DMS53 (cell line): ENCODE data around the gene PXN.
A peak's percentile ranks its signal among the peaks of the same experiment; 100 is the strongest.
"Not testable (repeated sequence)": the region's sequence is repeated elsewhere in the genome, so short reads cannot be mapped to it uniquely, and the experiment has no call there.

ENCODE experiments used
- DNase-seq: peaks from one replicate; lab custom pipeline; 2025; lab: John Stamatoyannopoulos, UW

Gene PXN

DNA sequence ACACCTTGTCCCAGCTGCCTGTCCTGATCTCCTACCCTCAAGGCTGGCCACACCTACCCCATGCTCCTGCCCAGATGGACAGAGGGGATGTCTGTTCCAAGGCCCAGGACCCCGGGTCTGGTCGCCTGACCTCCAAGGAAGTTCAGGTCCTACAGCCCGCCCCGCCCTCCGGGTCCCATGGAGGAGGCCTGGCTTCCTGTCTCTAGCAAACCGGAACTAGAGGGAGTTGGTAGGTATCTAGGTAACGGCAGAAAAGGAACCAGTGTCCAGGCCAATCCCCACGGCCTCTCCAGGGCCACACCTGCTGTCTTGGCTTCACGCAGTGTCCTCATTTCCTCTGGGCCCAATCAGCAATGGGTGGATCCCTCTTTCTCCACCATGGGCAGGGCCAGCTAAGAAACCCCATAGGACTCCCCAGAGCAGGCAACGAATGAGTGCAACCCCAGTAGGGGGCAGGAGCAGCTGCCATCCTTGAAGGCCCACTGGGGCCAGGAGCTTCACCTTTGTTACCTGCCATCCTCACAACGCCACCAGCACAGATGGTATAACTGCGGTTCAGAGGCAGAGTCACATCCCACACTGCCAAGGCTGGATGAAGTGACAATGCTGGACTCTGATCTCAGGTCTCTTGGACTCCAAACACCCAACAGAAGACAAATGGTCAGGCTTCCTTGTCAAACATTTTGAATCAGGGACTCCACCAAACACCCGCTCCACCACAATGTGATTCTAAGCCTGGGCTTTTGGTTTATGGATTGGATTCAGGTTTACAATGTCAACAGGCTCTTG lies 39.5 kb downstream of the PXN start:
- DNase-seq: no peak

DNA sequence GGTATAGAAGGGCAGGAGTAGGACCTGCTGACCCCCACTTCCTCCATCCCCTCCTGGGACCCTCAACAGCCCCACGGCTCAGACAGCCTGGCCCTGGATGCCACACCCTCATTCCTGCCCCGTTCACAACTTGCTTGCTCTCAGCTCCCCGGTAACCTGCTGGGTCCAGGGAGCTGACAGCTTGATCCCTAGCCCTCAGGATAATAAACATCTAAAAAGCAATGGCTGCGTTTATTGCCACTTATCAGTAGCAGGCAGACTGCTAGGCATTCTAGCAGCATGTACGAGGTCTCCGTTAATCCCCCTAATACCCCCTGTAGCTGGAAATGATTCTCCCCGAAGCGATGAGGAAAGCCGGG lies 40.4 kb downstream of the PXN start:
- DNase-seq: no peak

DNA sequence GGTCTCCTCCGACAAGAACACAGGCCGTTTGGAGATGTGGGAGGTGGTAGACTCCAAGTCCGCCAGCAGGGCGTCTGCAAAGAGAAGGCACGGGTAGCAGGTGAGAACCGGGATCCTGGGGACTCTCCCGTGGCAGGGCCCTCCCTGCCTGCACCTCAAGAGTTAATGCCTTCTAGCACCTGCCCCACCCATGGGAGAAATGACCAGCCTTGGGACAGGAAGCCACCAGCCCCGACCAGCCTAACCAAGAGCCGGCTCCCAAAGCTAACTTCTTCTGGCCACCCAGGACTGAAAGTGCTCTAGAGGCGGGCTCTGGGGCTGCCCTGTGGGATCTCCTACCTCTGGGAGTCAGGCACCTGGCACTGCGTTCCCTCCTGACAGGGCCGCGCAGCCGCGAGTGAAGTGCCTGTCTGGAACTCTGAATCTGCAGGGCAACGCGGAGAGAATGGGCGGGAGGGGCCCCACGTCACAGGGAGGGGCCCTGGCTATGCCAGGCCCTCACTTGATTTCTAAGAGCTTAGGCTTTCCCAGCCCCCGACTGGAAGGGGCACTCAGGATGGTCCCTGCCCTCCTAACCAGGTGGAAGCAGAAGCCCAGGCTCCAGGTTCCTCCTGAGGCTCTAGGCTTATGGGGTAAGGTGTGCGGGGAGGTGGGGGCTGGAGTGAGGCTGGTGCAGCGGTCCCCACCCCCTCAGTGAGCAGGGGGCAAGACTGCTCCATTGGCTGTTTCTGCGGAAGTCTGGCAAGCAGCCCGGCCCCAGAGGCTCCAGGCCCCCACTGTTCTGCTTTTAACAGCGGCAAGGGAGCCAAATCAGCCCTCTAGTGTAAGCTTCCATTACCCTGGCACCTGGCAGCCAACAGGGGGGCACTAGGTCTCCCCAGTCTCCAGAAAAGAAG lies 41.0 kb downstream of the PXN start:
- peak; percentile 38 for DNase-seq

DNA sequence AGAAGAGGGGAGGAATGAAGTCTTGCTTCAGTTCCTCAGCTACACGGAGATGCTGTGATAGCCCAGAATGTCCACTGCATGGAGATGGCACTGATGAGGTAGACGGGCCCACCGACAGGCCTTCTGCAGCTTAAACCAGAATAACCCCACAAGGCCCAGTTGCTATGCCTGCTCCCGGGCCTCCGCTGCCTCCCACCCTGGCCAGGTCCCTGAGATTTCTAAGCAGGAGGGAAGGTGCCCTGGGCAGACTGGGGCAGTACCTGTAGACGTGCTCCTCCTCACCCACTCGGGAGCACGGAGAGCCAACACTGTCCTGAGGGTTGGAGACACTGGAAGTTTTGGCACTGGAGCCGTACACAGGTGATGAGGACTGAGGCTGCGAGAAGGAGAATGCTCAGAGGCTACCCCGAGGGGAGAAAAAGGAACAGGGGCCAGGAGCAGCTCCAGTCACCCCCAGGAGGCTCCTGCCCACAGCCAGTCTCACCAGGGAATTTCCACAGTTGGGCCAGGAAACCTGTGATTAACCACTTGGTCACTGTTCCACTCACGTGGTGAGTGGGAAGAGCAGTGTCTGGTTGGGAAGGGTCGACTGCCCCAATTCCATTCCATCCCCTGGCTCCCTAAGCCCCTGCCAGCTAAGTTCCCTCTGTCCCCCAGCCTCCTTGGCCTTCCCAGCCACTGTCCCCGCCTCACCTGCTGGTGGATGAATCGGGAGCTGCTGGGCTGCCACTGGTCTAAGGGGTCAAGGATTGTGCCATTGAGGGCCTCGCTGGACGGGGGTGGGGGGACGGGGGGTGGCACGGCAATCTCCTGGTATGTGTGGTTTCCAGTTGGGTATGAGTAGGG lies 41.8 kb downstream of the PXN start:
- DNase-seq: no peak

DNA sequence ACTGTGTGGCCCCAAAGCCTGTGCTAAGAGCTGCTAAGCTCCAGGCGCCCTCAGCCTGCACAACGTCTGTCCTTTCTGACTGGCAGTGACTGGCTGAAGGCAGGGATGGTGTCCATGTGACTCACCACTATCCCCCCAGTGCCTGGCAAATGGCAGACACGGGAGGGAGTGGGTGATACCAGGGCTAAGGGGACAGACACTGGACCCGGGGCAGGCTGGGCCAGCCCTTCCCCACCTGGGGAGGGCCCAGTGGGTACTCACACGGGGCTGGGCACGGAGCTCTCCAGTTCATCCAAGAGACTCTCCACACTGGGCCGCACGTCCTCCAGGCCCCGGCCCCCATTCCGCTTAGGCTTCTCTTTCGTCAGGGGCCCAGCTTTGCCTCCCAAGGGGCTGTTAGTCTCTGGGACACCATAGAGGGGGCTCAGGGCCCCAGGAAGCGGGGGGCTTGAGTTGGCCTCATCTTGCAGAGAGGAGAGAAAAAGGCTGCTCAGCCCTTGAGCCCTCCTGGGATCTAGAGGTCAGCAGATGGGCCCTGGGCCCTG lies 43.2 kb downstream of the PXN start:
- DNase-seq: no peak

DNA sequence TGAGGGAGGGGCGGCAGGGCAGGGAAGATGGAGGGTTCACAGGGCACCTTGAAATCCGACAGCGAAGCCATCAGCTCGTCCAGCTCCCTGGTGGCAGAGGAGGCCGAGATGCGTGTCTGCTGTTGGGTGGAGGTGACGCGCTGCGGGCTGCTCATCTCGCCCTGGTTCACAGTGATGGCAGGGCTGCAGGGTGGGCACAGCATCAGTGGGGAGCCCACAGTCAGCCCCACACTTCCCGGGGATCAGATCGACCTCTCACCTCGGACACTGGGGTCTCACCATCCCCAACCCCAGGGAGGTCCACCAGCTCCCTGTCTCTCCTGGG lies 44.0 kb downstream of the PXN start:
- no peak for DNase-seq

DNA sequence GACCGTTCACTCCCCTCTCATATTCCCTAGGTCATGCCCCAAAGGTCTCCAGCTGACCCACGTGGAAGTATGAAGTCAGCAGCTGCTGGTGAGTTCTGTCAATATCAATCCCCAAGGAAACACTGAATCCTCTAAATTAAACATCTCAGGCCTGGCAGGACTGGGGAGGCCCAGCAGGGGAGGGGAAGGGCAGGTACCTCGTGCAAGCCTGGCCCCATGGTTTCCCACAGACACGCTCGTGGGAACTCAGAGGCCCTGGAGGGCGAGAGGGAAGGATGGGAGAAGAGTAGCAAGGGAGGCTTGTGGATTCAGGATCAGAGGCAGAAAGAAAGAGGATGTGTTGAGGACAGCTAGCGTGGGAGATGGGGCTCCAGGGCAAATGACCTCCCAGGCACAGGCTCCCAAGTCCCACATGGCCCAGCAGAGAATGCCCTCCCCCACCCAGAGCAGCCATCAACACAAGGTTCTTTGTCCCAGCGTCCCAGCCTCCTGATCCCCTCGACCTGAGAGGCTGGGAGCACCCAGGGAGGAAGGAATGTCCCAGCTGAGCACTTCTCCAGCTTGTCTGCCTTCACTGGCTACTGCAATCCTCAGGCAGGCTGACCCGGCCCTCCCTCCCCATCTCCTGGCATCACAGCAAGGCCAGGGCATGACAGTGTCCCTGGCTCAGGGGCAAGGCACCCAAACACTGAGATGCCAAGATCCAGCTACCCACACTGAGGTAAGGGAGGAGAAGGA lies 44.5 kb downstream of the PXN start:
- peak; percentile 58 for DNase-seq

DNA sequence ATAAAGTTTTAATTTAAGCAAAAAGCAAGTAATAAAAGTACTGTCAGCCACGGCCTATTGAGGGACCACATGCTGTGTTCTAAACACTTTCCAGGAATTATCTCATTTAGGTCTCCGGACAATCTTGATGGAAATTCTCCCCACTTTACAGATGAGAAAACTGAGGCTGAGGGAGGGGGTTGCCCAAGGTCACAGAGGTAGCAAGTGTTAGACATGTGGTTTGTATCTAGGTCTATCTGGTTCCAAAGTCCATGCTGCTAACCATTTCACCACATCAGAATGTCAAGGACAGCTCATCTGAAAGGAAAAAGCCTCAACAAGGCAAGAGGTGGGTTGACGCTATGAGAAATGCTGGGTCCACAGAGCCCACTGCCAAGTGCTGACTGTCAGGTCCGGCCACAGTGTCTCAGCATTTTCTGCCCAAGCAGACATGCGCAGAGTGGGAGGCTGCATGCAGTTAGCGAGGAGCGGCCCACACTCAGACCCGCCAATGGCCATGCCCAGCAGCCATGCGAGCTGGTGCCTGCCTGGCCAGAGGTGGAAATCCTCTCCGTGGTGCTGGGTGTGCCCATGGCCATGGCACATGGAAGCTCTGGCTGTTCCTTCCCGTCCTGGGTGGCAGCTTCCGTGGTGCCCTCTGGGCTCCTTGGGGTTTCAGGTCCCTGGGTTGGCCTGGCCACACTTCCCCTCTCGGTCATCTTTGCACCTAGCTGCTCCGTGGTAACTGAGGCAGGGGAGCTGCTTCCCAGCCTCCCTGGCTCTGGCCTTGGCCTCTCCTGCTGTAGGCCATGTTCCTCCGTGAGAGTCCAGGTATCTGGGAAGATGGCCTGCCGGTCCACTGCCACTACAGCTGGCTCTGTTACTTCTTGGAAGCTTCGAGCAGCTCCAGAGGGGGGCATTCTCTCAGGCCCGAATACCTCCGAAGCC lies 46.6 kb downstream of the PXN start:
- no peak for DNase-seq

DNA sequence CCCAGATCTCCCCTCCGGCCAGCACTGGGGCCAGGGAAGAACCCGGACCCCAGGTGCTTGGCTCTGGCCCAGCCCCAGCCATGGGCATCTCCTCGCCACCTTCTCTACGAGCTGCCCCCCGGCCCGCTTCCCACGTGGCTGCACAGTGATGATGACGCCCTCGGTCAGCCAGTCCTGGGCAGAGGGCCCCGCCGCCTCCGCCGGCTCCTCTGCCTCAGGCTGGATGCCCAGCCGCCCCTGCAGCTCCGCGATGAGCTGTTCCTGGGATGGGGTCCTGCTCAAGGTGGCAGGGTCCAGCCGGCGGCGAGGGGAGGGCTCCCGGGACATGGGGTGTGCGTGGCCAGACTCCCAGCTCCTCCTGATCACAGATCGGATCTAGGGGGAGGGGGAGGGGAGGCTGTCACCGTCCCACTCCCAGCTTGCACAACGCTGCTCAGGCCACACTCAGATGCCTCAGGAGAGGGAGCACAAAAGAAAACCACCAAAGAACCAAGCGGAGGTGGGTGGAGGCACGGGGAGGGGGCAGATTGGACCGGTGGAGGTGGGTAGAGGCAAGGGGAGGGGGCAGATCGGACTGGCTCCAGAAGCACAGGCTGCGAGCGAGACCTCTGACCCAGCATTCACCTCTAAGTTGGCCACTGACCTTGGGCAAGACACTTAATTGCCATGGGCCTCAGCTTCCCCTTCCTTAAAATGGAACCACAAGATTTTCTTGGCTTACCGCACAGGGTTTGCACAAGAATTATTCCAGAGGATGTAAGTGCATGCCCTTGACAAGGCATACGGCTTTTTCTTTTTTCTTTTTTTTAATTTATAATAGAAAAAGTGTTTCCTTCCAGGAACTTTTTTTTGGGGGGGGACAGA lies 48.6 kb downstream of the PXN start:
- DNase-seq: no peak

DNA sequence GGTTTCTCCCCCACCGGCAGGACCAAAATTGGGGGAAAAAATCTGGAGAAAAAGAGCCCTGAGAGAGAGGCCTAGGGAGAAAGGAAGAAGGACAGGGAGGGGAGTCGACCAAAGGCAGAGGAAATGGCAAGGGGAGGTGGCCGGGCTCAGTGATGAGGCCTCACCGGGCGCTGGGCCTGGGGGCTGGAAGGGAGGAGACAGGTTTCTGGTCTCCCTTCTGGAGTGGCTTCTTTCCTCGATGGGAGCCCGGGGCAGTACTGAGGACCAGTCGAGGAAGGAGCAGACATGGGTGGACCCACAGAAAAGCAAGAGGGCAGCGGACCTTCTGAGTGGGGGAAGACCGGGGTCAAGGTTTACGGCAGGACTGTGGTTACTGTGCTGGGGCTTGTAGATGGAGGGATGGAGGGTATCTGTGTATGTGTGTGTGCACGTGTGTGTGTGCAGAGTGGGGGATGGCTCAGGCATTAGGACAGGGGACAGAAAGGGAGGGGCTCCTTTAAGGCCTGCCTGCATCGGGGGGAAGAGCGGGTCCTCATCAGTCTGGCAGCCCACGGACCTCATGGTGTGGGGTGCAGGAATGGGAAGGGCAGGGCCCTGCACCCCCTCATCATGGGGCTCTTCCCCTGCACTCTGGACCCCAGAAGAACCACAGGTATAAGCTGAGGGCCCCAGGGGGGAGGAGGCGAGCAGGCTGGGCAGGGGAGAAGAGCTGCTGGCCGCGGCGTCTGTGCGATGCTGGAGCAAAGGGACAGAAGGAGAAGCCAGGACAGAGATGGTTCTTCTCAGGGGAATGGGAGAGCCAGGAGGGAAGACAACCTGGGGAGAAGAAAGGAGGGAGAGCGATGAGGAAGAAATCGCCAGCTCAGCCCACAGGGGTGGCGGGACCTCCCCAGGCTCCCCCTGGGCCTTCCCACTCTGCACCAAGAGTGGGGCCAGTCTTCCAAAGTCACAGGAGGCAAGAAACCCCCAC lies 49.5 kb downstream of the PXN start:
- DNase-seq: no peak

DNA sequence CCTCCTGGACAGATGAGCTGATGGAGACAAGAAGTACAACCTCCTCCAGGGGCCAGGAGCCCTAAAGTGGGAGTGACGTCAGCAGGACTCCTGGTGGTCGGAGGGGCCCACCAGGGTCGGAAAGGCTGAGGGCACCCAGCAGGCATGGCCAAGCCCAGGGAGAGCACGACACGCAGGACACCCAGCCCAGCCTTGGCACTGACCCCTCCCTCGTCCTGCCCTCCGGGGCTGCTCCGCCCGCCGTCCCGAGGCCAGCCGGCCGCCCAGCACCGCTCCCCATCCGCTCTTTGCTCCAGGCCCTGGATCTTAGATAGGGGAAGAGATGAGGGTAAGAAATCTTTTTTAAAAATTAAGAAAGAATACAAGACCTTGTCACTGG lies 50.2 kb downstream of the PXN start:
- no peak for DNase-seq

DNA sequence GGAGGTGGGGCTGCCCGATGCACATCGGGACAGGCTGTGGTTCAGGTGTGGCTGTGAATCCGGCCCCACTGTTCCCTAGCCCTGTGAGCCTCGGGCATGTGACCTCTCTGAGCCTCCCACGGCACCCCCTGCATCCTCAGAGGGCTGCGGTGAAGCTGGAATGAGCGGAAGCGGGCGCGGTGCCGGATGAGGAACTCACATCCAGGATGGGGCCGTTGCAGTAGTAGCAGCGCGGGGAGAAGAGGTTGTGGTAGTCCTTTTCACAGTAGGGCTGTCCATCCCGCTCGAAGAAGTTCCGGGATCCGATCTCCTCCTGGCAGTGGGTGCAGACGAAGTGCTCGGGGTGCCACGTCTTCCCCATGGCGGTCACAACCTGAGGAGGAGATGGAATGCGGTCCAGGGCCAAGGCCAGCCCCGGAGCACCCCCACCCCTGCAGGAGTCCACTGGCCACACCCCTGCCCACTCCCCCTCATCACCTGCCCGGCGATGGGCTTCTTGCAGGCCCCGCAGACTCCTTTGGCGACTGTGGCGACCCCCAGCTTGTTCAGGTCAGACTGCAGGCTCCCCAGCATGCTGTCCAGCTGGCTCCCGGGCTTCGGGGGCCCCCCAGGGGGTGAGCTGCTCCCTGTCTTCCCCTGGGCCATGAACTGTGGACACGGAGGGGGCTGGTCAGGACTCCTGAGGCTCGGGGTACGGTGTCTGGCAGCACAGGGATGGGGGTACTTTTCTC lies 50.7 kb downstream of the PXN start:
- DNase-seq: no peak

DNA sequence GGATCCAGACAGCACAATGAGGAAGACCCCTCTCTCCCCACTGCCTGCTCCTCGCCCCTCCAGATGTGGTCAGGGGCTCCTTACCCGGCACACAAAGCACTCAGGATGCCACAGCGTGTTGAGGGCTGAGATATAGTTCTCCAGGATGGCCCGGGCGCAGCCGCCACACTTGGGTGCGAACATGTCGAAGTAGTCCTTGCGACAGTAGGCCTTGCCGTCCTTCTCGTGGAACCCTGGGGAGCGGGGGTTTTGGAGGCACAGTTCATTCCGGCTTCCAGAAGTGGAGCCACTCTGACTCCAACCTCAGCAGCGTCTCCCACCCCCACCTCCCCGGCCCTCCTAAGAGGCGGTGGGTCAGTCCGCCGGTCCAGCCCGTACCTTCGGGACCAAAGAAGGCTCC lies 51.8 kb downstream of the PXN start:
- no peak for DNase-seq

DNA sequence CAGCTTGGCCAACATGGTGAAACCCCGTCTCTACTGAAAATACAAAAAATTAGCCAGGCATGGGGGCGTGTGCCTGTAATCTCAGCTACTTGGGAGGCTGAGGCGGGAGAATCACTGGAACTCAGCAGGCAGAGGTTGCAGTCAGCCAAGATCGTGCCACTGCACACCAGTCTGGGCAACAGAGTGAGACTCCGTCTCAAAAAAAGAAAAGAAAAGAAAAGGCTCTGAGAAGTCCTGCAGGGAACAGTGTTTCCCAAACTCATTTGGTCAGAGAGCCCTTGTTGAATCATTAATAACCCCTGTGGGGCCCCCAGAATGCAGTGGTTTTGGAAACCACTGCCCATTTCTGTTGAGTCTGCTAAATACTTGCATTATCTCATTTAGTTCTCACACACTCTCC lies 52.3 kb downstream of the PXN start:
- DNase-seq: not testable (repeated sequence)

DNA sequence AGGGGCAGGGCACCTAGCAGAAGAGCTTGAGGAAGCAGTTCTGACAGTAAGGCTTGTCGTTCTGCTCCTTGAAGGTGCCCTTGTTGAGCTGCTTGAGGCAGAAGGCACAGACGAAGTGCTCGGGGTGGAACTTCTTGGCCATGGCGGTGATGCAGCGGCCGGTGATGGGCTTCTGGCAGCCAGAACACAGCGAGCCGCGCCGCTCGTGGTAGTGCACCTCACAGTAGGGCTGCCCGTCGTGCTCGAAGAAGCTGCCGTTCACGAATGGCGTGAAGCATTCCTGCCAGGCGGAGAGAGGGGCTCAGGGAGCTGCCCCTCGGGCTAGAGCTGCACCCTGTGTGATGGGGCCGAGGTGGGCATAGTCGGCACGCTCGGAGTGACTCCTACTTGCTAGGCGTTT lies 53.2 kb downstream of the PXN start:
- no peak for DNase-seq

DNA sequence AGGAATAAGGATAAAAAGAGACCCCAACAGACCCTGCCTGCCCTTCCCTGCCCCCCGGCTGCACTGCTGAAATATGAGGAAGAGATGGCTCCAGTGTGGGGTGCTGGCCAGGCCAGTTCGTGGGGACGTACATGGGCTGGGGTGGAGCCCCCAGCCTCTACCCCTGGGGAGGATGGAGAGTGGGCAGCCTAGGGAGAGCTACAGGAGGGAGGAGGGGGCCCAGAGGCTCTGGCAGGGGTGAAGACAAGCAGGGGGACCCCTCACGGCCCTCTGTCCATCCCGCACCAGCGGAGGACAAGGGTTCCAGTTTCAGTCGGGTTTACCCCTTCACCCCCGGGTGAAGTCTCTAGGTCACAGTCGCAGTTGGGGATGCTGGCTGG lies 53.6 kb downstream of the PXN start:
- no peak for DNase-seq

DNA sequence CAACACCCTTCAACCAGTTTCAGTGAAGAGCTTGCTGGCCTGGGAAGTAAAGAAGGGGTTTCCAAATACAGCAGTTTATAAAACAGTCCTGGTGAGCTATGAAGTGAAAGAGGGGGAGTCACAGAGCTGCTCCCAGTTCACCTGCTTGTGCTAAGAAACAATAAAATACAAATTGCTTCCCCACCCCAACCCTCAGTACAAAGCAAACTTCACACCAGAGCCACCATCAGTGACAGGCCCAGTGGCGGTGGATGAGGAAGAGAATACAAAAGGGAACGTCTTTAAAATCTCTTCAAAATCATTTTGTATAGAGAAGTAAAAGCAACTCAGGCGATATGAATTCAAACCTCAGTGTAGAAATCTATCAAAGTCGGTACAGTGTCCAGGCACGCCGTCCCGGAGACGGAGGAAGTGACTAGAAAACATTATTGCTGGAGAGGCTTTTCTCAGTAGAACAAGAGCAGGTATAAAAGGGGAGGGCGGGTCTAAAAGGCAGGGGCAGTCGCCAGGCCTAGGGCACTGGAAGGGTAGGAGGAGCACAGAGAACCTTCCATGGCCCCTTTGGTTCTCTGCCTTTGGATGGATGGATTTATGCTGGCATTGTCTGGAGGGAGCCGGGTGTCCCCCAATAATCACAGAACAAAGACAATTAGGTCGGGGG lies 54.2 kb downstream of the PXN start:
- no peak for DNase-seq
